ENCODE results near the gene CSTF3. TPM values are rescaled to one million over a fixed set of nuclear protein-coding genes. Genes with fewer than 3 reads are reported as not detected.

CSTF3 gene
- total and polyA plus RNA-seq, 10 of the 15 experiments (the other 5 are each of a cell fraction or from before 2014, with no cell fraction given): 25.4 to 63.5 (median 49.5) TPM

GRCh38 chr11:33194455-33194854 lies 33.2 kb upstream of the CSTF3 start:
- Histone ChIP-seq H2AFZ (ENCODE audit: control insufficient read depth, low read depth, low read length) (no peak overlapping the region), H3K27me3 (replicated peaks in 1 of 2; ENCODE audit: control insufficient read depth in 2 of 2, insufficient read depth in 2 of 2, low read length in 1 of 2) (no peaks in the 10 kb centered on the region), H3K79me2 (ENCODE audit: control insufficient read depth, insufficient read depth, low read length) (no peaks in the 10 kb centered on the region), H3K27ac (ENCODE audit: control insufficient read depth, insufficient read depth) (no peak overlapping the region), H3K4me3 (no peak overlapping the region), H3K9me3 (replicated peaks; ENCODE audit: control insufficient read depth, insufficient read depth, low read length) (no peaks in the 10 kb centered on the region), H3K9ac (ENCODE audit: control insufficient read depth, insufficient read depth, low read length) (no peak overlapping the region), H3K4me1 (ENCODE audit: control insufficient read depth, insufficient read depth, low read length) (no peaks in the 10 kb centered on the region), H3K4me2 (ENCODE audit: control insufficient read depth, insufficient read depth) (no peak overlapping the region), H4K20me1 (ENCODE audit: control insufficient read depth, insufficient read depth) (no peaks in the 10 kb centered on the region), H3K36me3 (ENCODE audit: control insufficient read depth in 2 of 2, insufficient read depth in 2 of 2, low read length in 1 of 2) (no peaks in the 10 kb centered on the region)
- no TSS peak for BruUV-seq (replicated peaks)
- intact Hi-C loops (cut with micrococcal nuclease; ENCODE audit: unreplicated experiment) (no loop called here), in situ Hi-C loops (cut with MboI) (no loop called here)
- TF ChIP-seq NKRF (conservative IDR thresholded peaks at IDR 0.05) (no peak), CBFB (IDR thresholded peaks at IDR 0.05; ENCODE audit: low read depth) (no peak)
- WGBS (ENCODE audit: insufficient coverage, insufficient replicate concordance, low lambda C conversion rate, missing lambda C conversion rate): 87% methylated on average over 4 of the region's 4 CpGs
- DNase-seq (ENCODE audit: low read depth, low spot score) (no peak), ATAC-seq (no peak), FAIRE-seq (no peak)
- CTCF ChIA-PET: interaction anchor here (0.9 kb wide), 1 partner anchor 33 kb away, joined by 3 read pairs; no protein-coding TSS in a partner anchor
- RAD21 ChIA-PET (ENCODE audit: unreplicated experiment): no interaction called here
- POLR2A ChIA-PET: no interaction called here
- SMC1A ChIA-PET (ENCODE audit: uncharacterized antibody, unreplicated experiment): interaction anchor here (0.6 kb wide), 1 partner anchor 326 kb away, joined by 3 read pairs; no protein-coding TSS in a partner anchor

GRCh38 chr11:33191467-33191866 lies 30.2 kb upstream of the CSTF3 start:
- Histone ChIP-seq H3K79me2 (ENCODE audit: control insufficient read depth, insufficient read depth, low read length) (no peaks in the 10 kb centered on the region), H3K4me1 (ENCODE audit: control insufficient read depth, insufficient read depth, low read length) (no peaks in the 10 kb centered on the region), H3K36me3 (ENCODE audit: control insufficient read depth in 2 of 2, insufficient read depth in 2 of 2, low read length in 1 of 2) (no peaks in the 10 kb centered on the region), H3K4me3 (no peak overlapping the region), H3K27ac (ENCODE audit: control insufficient read depth, insufficient read depth) (no peak overlapping the region), H3K9me3 (replicated peaks; ENCODE audit: control insufficient read depth, insufficient read depth, low read length) (no peaks in the 10 kb centered on the region), H3K27me3 (replicated peaks in 1 of 2; ENCODE audit: control insufficient read depth in 2 of 2, insufficient read depth in 2 of 2, low read length in 1 of 2) (no peaks in the 10 kb centered on the region), H4K20me1 (ENCODE audit: control insufficient read depth, insufficient read depth) (no peaks in the 10 kb centered on the region), H3K9ac (ENCODE audit: control insufficient read depth, insufficient read depth, low read length) (no peak overlapping the region), H2AFZ (ENCODE audit: control insufficient read depth, low read depth, low read length) (no peak overlapping the region), H3K4me2 (ENCODE audit: control insufficient read depth, insufficient read depth) (no peak overlapping the region)
- POLR2A ChIA-PET: no interaction called here
- BruUV-seq (replicated peaks): no TSS peak
- SMC1A ChIA-PET (ENCODE audit: uncharacterized antibody, unreplicated experiment): interaction anchor here (1.0 kb wide), 1 partner anchor 143 kb away, joined by 3 read pairs; no protein-coding TSS in a partner anchor
- TF ChIP-seq RBBP5 (conservative IDR thresholded peaks at IDR 0.05) (no peak), CREB1 (IDR thresholded peaks at IDR 0.05; ENCODE audit: low read depth) (no peak), HDGF (IDR thresholded peaks at IDR 0.05) (no peak), NFXL1 (IDR thresholded peaks at IDR 0.05; ENCODE audit: borderline replicate concordance) (no peak), ZBTB4 (CRISPR knock-in tag; IDR thresholded peaks at IDR 0.05) (no peak), BMI1 (IDR thresholded peaks at IDR 0.05; ENCODE audit: borderline replicate concordance) (no peak), USF2 (IDR thresholded peaks at IDR 0.05; ENCODE audit: borderline replicate concordance, low read depth, low read length) (no peak), ZNF24 (IDR thresholded peaks at IDR 0.05) (no peak), KDM1A (IDR thresholded peaks at IDR 0.05; ENCODE audit: borderline replicate concordance) (no peak), ATF7 (IDR thresholded peaks at IDR 0.05; ENCODE audit: low read depth) (no peak), SIN3A (IDR thresholded peaks at IDR 0.05; ENCODE audit: low read depth, low read length) (no peak)
- intact Hi-C loops (cut with micrococcal nuclease; ENCODE audit: unreplicated experiment): no loop called here
- in situ Hi-C loops (cut with MboI): no loop called here
- FAIRE-seq (no peak), ATAC-seq (no peak), DNase-seq (ENCODE audit: low read depth, low spot score) (no peak)
- RAD21 ChIA-PET (ENCODE audit: unreplicated experiment): no interaction called here
- CTCF ChIA-PET: interaction anchor here (0.6 kb wide), 1 partner anchor 139 kb away, joined by 3 read pairs; no protein-coding TSS in a partner anchor

Data from GM12878 (cell line).